ENCODE results near the gene BMERB1. TPM values are rescaled to one million over a fixed set of nuclear protein-coding genes. Genes with fewer than 3 reads are reported as not detected.

BMERB1 gene
- polyA plus RNA-seq, 1 of the 3 experiments (the other 2 are of a cell fraction): 33.9 TPM

DNA sequence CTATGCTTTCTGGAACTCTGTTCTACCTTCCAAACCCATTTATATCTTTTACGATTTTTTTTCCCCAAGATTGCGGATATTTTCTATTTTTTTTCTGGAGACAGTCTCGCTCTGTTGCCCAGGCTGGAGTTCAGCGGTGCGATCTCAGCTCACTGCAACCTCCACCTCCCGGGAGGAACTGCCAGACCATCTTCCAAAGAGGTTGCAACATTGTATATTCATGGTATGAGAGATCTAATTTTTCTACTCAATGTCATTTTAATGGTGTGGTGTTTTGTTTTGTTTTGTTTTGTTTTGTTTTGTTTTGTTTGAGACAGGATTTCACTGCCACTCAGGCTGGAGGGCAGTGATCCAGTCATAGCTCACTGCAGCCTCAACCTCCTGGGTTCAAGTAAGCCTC lies 8.5 kb upstream of the BMERB1 start:
- no peaks in the 10 kb centered on the region for H3K9me2 ChIP-seq
- ChIA-PET POLR2A (no interaction called here), CTCF (interaction anchor here (1.2 to 6.6 kb wide), 3 partner anchors 114 to 133 kb away, joined by 3 to 62 read pairs (median 3); no protein-coding TSS in a partner anchor)
- DNase-seq: no peak
- WGBS (ENCODE audit: low lambda C conversion rate): 89% methylated on average over 6 of the region's 6 CpGs
- H4K20me1 ChIP-seq (ENCODE audit: insufficient read depth): no peaks in the 10 kb centered on the region
- H2AFZ ChIP-seq (ENCODE audit: low read depth): no peak overlapping the region
- no peak for TF ChIP-seq GATA2 (CRISPR knock-in tag; IDR thresholded peaks at IDR 0.05)
- TF ChIP-seq MXI1 (IDR thresholded peaks at IDR 0.05; ENCODE audit: low read depth, low read length): no peak
- TF ChIP-seq, protein P1, sequence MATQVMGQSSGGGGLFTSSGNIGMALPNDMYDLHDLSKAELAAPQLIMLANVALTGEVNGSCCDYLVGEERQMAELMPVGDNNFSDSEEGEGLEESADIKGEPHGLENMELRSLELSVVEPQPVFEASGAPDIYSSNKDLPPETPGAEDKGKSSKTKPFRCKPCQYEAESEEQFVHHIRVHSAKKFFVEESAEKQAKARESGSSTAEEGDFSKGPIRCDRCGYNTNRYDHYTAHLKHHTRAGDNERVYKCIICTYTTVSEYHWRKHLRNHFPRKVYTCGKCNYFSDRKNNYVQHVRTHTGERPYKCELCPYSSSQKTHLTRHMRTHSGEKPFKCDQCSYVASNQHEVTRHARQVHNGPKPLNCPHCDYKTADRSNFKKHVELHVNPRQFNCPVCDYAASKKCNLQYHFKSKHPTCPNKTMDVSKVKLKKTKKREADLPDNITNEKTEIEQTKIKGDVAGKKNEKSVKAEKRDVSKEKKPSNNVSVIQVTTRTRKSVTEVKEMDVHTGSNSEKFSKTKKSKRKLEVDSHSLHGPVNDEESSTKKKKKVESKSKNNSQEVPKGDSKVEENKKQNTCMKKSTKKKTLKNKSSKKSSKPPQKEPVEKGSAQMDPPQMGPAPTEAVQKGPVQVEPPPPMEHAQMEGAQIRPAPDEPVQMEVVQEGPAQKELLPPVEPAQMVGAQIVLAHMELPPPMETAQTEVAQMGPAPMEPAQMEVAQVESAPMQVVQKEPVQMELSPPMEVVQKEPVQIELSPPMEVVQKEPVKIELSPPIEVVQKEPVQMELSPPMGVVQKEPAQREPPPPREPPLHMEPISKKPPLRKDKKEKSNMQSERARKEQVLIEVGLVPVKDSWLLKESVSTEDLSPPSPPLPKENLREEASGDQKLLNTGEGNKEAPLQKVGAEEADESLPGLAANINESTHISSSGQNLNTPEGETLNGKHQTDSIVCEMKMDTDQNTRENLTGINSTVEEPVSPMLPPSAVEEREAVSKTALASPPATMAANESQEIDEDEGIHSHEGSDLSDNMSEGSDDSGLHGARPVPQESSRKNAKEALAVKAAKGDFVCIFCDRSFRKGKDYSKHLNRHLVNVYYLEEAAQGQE (IDR thresholded peaks at IDR 0.05; ENCODE audit: low read depth, low read length): no peak
- no peaks in the 10 kb centered on the region for H3K4me1 ChIP-seq (ENCODE audit: control insufficient read depth in 1 of 2, insufficient read depth in 2 of 2, low read depth in 1 of 2, low read length in 1 of 2)
- H3K36me3 ChIP-seq (replicated peaks in 1 of 2; ENCODE audit: control insufficient read depth in 1 of 2, insufficient read depth in 2 of 2, low read length in 1 of 2): no peaks in the 10 kb centered on the region
- H3K9ac ChIP-seq: no peak overlapping the region
- H3K4me2 ChIP-seq: no peak overlapping the region
- no peaks in the 10 kb centered on the region; the same call in 1 of the 2 replicates for H3K27me3 ChIP-seq (ENCODE audit: insufficient read depth)
- H3K9me3 ChIP-seq: no peaks in the 10 kb centered on the region
- no peak overlapping the region for H3K27ac ChIP-seq (ENCODE audit: low read depth in 2 of 2, low read length in 1 of 2)
- peaks cover 3% of the 10 kb centered on the region for H3F3A ChIP-seq (replicated peaks; ENCODE audit: insufficient read depth)
- no peak overlapping the region for H3K4me3 ChIP-seq (ENCODE audit: low read depth in 2 of 2, low read length in 1 of 2)
- no peaks in the 10 kb centered on the region for H3K79me2 ChIP-seq (ENCODE audit: insufficient read depth)

DNA sequence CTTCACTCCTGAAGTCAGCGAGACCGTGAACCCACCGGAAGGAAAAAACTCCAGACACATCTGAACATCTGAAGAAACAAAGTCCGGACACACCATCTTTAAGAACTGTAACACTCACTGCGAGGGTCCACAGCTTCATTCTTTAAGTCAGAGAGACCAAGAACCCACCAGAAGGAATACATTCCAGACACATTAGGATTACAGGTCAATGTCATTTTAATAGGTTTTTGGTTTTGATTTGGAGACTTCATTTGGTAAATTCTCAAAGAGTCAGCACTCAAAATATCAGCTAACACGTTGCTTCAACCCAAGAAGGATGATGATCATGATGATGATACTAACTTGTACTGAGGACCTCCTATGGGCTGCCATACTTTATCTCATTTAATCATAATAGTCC lies 7.6 kb upstream of the BMERB1 start:
- Histone ChIP-seq H3K36me3 (replicated peaks in 1 of 2; ENCODE audit: control insufficient read depth in 1 of 2, insufficient read depth in 2 of 2, low read length in 1 of 2) (no peaks in the 10 kb centered on the region), H3K9me2 (no peaks in the 10 kb centered on the region), H2AFZ (ENCODE audit: low read depth) (no peak overlapping the region), H3K27ac (ENCODE audit: low read depth in 2 of 2, low read length in 1 of 2) (no peak overlapping the region), H3K4me1 (ENCODE audit: control insufficient read depth in 1 of 2, insufficient read depth in 2 of 2, low read depth in 1 of 2, low read length in 1 of 2) (no peaks in the 10 kb centered on the region), H3F3A (replicated peaks; ENCODE audit: insufficient read depth) (peaks cover 3% of the 10 kb centered on the region), H3K79me2 (ENCODE audit: insufficient read depth) (no peaks in the 10 kb centered on the region), H3K4me2 (no peak overlapping the region), H3K9me3 (no peaks in the 10 kb centered on the region), H3K27me3 (ENCODE audit: insufficient read depth) (no peaks in the 10 kb centered on the region; the same call in 1 of the 2 replicates), H3K4me3 (ENCODE audit: low read depth in 2 of 2, low read length in 1 of 2) (no peak overlapping the region), H4K20me1 (ENCODE audit: insufficient read depth) (no peaks in the 10 kb centered on the region), H3K9ac (no peak overlapping the region)
- TF ChIP-seq, protein P1 (IDR thresholded peaks at IDR 0.05; ENCODE audit: low read depth, low read length): no peak
- no peak for TF ChIP-seq TCF12 (IDR thresholded peaks at IDR 0.05)
- TF ChIP-seq TAF1 (IDR thresholded peaks at IDR 0.05; ENCODE audit: borderline replicate concordance, low read depth, low read length): no peak
- TF ChIP-seq NFIC (IDR thresholded peaks at IDR 0.05; ENCODE audit: borderline replicate concordance): no peak
- TF ChIP-seq MXI1 (IDR thresholded peaks at IDR 0.05; ENCODE audit: low read depth, low read length): no peak
- TF ChIP-seq SIN3A (IDR thresholded peaks at IDR 0.05; ENCODE audit: borderline replicate concordance, low read depth, low read length): no peak
- TF ChIP-seq GATA2 (CRISPR knock-in tag; IDR thresholded peaks at IDR 0.05): no peak
- TF ChIP-seq FOSL2 (IDR thresholded peaks at IDR 0.05; ENCODE audit: borderline replicate concordance, low read depth): no peak
- TF ChIP-seq MAX (IDR thresholded peaks at IDR 0.05; ENCODE audit: low read depth): no peak
- TF ChIP-seq, protein P2, sequence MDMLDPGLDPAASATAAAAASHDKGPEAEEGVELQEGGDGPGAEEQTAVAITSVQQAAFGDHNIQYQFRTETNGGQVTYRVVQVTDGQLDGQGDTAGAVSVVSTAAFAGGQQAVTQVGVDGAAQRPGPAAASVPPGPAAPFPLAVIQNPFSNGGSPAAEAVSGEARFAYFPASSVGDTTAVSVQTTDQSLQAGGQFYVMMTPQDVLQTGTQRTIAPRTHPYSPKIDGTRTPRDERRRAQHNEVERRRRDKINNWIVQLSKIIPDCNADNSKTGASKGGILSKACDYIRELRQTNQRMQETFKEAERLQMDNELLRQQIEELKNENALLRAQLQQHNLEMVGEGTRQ (IDR thresholded peaks at IDR 0.05; ENCODE audit: borderline replicate concordance, low read depth, low read length): no peak
- no peak for TF ChIP-seq POLR2AphosphoS5 (IDR thresholded peaks at IDR 0.05; ENCODE audit: low read depth, low read length)
- no peak for TF ChIP-seq RAD21 (IDR thresholded peaks at IDR 0.05; ENCODE audit: low read length)
- TF ChIP-seq, protein P3, sequence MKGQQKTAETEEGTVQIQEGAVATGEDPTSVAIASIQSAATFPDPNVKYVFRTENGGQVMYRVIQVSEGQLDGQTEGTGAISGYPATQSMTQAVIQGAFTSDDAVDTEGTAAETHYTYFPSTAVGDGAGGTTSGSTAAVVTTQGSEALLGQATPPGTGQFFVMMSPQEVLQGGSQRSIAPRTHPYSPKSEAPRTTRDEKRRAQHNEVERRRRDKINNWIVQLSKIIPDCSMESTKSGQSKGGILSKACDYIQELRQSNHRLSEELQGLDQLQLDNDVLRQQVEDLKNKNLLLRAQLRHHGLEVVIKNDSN (IDR thresholded peaks at IDR 0.05; ENCODE audit: borderline replicate concordance, low read depth): no peak
- no peak for TF ChIP-seq NRF1 (IDR thresholded peaks at IDR 0.05; ENCODE audit: low read depth, low read length)
- TF ChIP-seq EZH2phosphoT487 (IDR thresholded peaks at IDR 0.05; ENCODE audit: borderline replicate concordance, low read depth): no peak
- ChIA-PET POLR2A (no interaction called here), CTCF (interaction anchor here (0.5 to 6.6 kb wide), 10 partner anchors 11 to 226 kb away, joined by 3 to 62 read pairs (median 4); partner anchors contain the start of gene MARF1)
- WGBS (ENCODE audit: low lambda C conversion rate): 69% methylated on average over 6 of the region's 6 CpGs
- no peak for DNase-seq
